ENCODE measurements around the gene RIN2.

GRCh38 chr20:19750907-19751636 is 7.0 kb upstream of the RIN2 start:
- TF ChIP-seq CTCF (IDR thresholded peaks at IDR 0.05) (no peak), POLR2A (IDR thresholded peaks at IDR 0.05) (no peak)
